HepG2 (cell line): ENCODE measurements around the gene LRRC42. TPM values are rescaled to one million over a fixed set of nuclear protein-coding genes. Genes with fewer than 3 reads are reported as not detected.

ENCODE experiments used
- AKNA ChIP-seq: sonication (generic); formaldehyde crosslinking; IDR thresholded peaks from 2 replicates; pipeline ENCODE4 v1.4.0; 2020; ENCODE audit warnings: missing genetic modification reagents, borderline replicate concordance
- ARNT2 ChIP-seq: sonication (generic); formaldehyde crosslinking; IDR thresholded peaks from 2 replicates; pipeline ENCODE4 v1.8.0; 2022; ENCODE audit warnings: mild to moderate bottlenecking, low read depth, missing genetic modification reagents, moderate library complexity
- CC2D1A ChIP-seq: sonication (generic); formaldehyde crosslinking; IDR thresholded peaks from 2 replicates; pipeline ENCODE4 v1.8.1; 2023; ENCODE audit warnings: mild to moderate bottlenecking, missing genetic modification reagents
- ELF1 ChIP-seq: sonication (generic); formaldehyde crosslinking; IDR thresholded peaks from 2 replicates; pipeline ENCODE4 v1.4.0; 2020; ENCODE audit warnings: missing genetic modification reagents
- GRHL1 ChIP-seq: sonication (generic); formaldehyde crosslinking; conservative IDR thresholded peaks from 2 replicates; pipeline ENCODE4 v1.8.0; 2022; ENCODE audit warnings: missing genetic modification reagents
- KDM4B ChIP-seq: sonication (generic); formaldehyde crosslinking; IDR thresholded peaks from 2 replicates; pipeline ENCODE4 v1.4.0; 2020; ENCODE audit warnings: missing genetic modification reagents
- NR2F6 ChIP-seq, 2 experiments: IDR thresholded peaks; 2 replicates each; pipeline ENCODE4 v1.6.1; 2016; ENCODE audit warnings: antibody characterized with exemption in 1 of 2, mild to moderate bottlenecking in 1 of 2
- THAP9 ChIP-seq: sonication (generic); formaldehyde crosslinking; IDR thresholded peaks from 2 replicates; pipeline ENCODE4; 2020; ENCODE audit warnings: missing genetic modification reagents, mild to moderate bottlenecking, borderline replicate concordance
- ZBTB3 ChIP-seq: sonication (generic); formaldehyde crosslinking; IDR thresholded peaks from 2 replicates; pipeline ENCODE4 v1.4.0; 2020; ENCODE audit warnings: low read depth, mild to moderate bottlenecking, moderate library complexity, missing genetic modification reagents, borderline replicate concordance
- ZNF446 ChIP-seq: sonication (generic); formaldehyde crosslinking; IDR thresholded peaks from 2 replicates; pipeline ENCODE4 v1.5.0; 2020; ENCODE audit warnings: mild to moderate bottlenecking, missing genetic modification reagents
- ZNF710 ChIP-seq: sonication (generic); formaldehyde crosslinking; IDR thresholded peaks from 2 replicates; pipeline ENCODE4 v1.5.0; 2020; ENCODE audit warnings: mild to moderate bottlenecking, missing genetic modification reagents, borderline replicate concordance
- ZNF770 ChIP-seq: sonication (generic); formaldehyde crosslinking; IDR thresholded peaks from 2 replicates; pipeline ENCODE4 v1.5.0; 2020; ENCODE audit warnings: mild to moderate bottlenecking, missing genetic modification reagents
- ZNF777 ChIP-seq: sonication (generic); formaldehyde crosslinking; IDR thresholded peaks from 2 replicates; pipeline ENCODE4 v1.4.0; 2020; ENCODE audit warnings: missing genetic modification reagents
- polyA plus RNA-seq, 8 experiments: library from polyadenylated mRNA; depleted of rRNA in 3 of 8; stranded (reverse) in 7 of 8; unstranded in 1 of 8; fragments of >200 nt; fragmentation: Illumina TruSeq in 4 of 8; extraction: Trizol in 4 of 8; gene quantifications; 2 replicates each; pipeline versions ENCODE4 v1.2.1 to v1.2.3, GENCODE V29; 2011 to 2016; ENCODE audit warnings: low read depth in 4 of 8, missing spikeins in 1 of 8, mixed read lengths in 1 of 8; ENCODE audit not compliant: insufficient read depth in 1 of 8
- total RNA-seq, 5 experiments: library from RNA; depleted of rRNA; stranded (reverse); fragments of >200 nt; fragmentation: Illumina TruSeq; extraction: Trizol; gene quantifications; 2 replicates each; pipeline ENCODE4 v1.2.3, GENCODE V29; 2016; ENCODE audit warnings: low read depth in 1 of 5

LRRC42 gene
- total and polyA plus RNA-seq, 2 of the 13 experiments (the other 11 are each of a cell fraction or from before 2014, with no cell fraction given): 30.6 to 43.6 TPM

- TF ChIP-seq ZNF710 (CRISPR knock-in tag) (peak; percentile 14; the same call in 1 of the 2 replicates), ZBTB3 (CRISPR knock-in tag) (peak; percentile 50), ZNF777 (CRISPR knock-in tag) (no peak), KDM4B (CRISPR knock-in tag) (no peak), ARNT2 (CRISPR knock-in tag) (no peak), ZNF446 (CRISPR knock-in tag) (no peak), AKNA (CRISPR knock-in tag) (no peak), THAP9 (CRISPR knock-in tag) (no peak), CC2D1A (CRISPR knock-in tag) (no peak), GRHL1 (CRISPR knock-in tag) (no peak), ZNF770 (CRISPR knock-in tag) (no peak), ELF1 (peak; percentile 29; the same call in 1 of the 2 replicates), NR2F6 (IDR thresholded peaks at IDR 0.05) (peak; percentile 92), NR2F6 (CRISPR knock-in tag; IDR thresholded peaks at IDR 0.05) (peak; percentile 94)
Measured at GRCh38 chr1:54016343-54017282, 70.5 kb downstream of the LRRC42 start (continued).
